ENCODE measurements around the gene DAPK1.

Gene DAPK1

GRCh38 chr9:87642330-87643106 is 144.9 kb downstream of the DAPK1 start:
- Histone ChIP-seq H3K9ac (no peak overlapping the region), H3K4me1 (peaks cover 0 to 26% (median 4%) of the 10 kb centered on the region in 10 experiments; a peak in 10 of 20 replicates), H4K20me1 (peaks cover 0 to 9% (median 0%) of the 10 kb centered on the region in 11 experiments; a peak in 1 of 22 replicates), H3K9me3 (replicated peaks in 1 of 11) (no peaks in the 10 kb centered on the region), H3K36me3 (peaks cover 0 to 56% (median 0%) of the 10 kb centered on the region in 11 experiments; a peak in 4 of 22 replicates), H3K4me3 (no peak overlapping the region), H3K27me3 (no peaks in the 10 kb centered on the region), H3K27ac (no peak overlapping the region), H3K4me2 (peak overlapping the region in 6 of 11 experiments; percentile 4 to 33 (median 21); a peak in 6 of 22 replicates)
- TF ChIP-seq Cebpa-rat (IDR thresholded peaks at IDR 0.05), result no peak

- Histone ChIP-seq H3K4me2 (no peak overlapping the region), H4K20me1 (peaks cover 0 to 4% (median 0%) of the 10 kb centered on the region in 11 experiments; a peak in 1 of 22 replicates), H3K4me3 (no peak overlapping the region), H3K9me3 (replicated peaks in 1 of 11) (no peaks in the 10 kb centered on the region), H3K27ac (no peak overlapping the region), H3K27me3 (no peaks in the 10 kb centered on the region), H3K9ac (no peak overlapping the region), H3K36me3 (peaks cover 0 to 55% (median 0%) of the 10 kb centered on the region in 11 experiments; a peak in 4 of 22 replicates), H3K4me1 (peaks cover 0 to 26% (median 4%) of the 10 kb centered on the region in 10 experiments; a peak in 10 of 20 replicates)
- no peak for TF ChIP-seq Cebpa-rat (IDR thresholded peaks at IDR 0.05)
Measured at GRCh38 chr9:87643107-87643650, 145.5 kb downstream of the DAPK1 start.

- no peak overlapping the region for H3K4me3 ChIP-seq
- no peak overlapping the region for H3K9ac ChIP-seq
- H3K27ac ChIP-seq, result no peak overlapping the region
- no peaks in the 10 kb centered on the region for H3K9me3 ChIP-seq (replicated peaks in 1 of 11)
- H3K27me3 ChIP-seq, result no peaks in the 10 kb centered on the region
- no peak for TF ChIP-seq Cebpa-rat (IDR thresholded peaks at IDR 0.05)
- peaks cover 0 to 54% (median 0%) of the 10 kb centered on the region in 11 experiments; a peak in 4 of 22 replicates for H3K36me3 ChIP-seq
- H3K4me1 ChIP-seq, result peaks cover 0 to 26% (median 4%) of the 10 kb centered on the region in 10 experiments; a peak in 10 of 20 replicates
- peak overlapping the region in 1 of 11 experiments; percentile 21; a peak in 1 of 22 replicates for H3K4me2 ChIP-seq
- no peaks in the 10 kb centered on the region for H4K20me1 ChIP-seq
Measured at GRCh38 chr9:87643778-87644570, 146.3 kb downstream of the DAPK1 start.

DNA sequence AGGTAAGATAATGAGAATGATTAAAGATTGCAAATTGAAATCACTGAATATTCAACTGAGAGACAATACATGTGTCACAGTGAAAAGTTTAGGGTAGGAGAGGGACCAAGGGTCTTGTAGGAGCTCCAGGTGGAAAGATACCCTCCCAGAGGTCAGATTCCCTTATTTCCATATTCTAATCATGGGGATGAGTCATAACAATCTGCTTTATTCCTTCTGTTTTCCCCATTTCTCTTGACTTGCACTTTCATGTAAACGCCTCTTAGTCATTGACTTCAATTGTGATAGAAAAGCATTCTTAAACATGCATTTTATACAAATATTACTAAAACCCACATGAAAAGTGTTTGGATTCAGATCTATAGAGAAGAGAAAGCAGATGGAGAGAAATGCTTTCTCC is 147.0 kb downstream of the DAPK1 start:
- no peak overlapping the region for H3K9ac ChIP-seq
- no peak overlapping the region for H3K4me3 ChIP-seq
- no peak for TF ChIP-seq Cebpa-rat (IDR thresholded peaks at IDR 0.05)
- no peaks in the 10 kb centered on the region for H4K20me1 ChIP-seq
- peaks cover 0 to 26% (median 4%) of the 10 kb centered on the region in 10 experiments; a peak in 10 of 20 replicates for H3K4me1 ChIP-seq
- H3K27me3 ChIP-seq, result no peaks in the 10 kb centered on the region
- H3K36me3 ChIP-seq, result peaks cover 0 to 59% (median 0%) of the 10 kb centered on the region in 11 experiments; a peak in 4 of 22 replicates
- no peak overlapping the region for H3K27ac ChIP-seq
- peak overlapping the region in 1 of 11 experiments; percentile 21; a peak in 2 of 22 replicates for H3K4me2 ChIP-seq
- H3K9me3 ChIP-seq (replicated peaks in 1 of 11), result no peaks in the 10 kb centered on the region

DNA sequence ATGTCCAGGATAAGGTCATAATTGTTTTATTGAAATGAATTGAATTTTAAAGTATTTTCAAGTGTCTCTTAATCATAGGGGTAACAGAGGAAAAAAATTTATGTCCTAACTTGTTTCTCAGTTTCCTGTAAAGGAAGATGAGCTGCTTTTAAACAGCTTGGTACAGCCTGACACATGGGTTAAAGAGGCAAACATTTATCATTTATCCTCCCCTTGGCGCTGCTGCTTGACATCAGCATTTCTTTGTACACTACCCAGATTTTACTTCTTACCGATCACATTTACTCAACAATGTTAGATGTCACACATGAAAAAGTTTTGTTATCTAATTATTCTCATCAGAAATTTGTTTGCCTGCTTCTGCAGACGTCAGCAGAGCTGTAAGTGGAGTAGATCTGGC is 148.9 kb downstream of the DAPK1 start:
- Histone ChIP-seq H3K4me3 (no peak overlapping the region), H3K27ac (no peak overlapping the region), H3K4me1 (peaks cover 0 to 21% (median 4%) of the 10 kb centered on the region in 10 experiments; a peak in 10 of 20 replicates), H3K9me3 (replicated peaks in 1 of 11) (no peaks in the 10 kb centered on the region), H4K20me1 (no peaks in the 10 kb centered on the region), H3K36me3 (peaks cover 0 to 53% (median 0%) of the 10 kb centered on the region in 11 experiments; a peak in 4 of 22 replicates), H3K27me3 (no peaks in the 10 kb centered on the region), H3K9ac (no peak overlapping the region), H3K4me2 (no peak overlapping the region)
- TF ChIP-seq Cebpa-rat (IDR thresholded peaks at IDR 0.05), result no peak

- H3K36me3 ChIP-seq, result peaks cover 0 to 53% (median 0%) of the 10 kb centered on the region in 11 experiments; a peak in 4 of 22 replicates
- H3K4me1 ChIP-seq, result peaks cover 0 to 15% (median 4%) of the 10 kb centered on the region in 10 experiments; a peak in 10 of 20 replicates
- H3K27ac ChIP-seq, result no peak overlapping the region
- TF ChIP-seq Cebpa-rat (IDR thresholded peaks at IDR 0.05), result no peak
- no peak overlapping the region for H3K4me3 ChIP-seq
- H4K20me1 ChIP-seq, result no peaks in the 10 kb centered on the region
- no peaks in the 10 kb centered on the region for H3K27me3 ChIP-seq
- no peak overlapping the region for H3K9ac ChIP-seq
- H3K9me3 ChIP-seq (replicated peaks in 1 of 11), result no peaks in the 10 kb centered on the region
- H3K4me2 ChIP-seq, result no peak overlapping the region
Measured at GRCh38 chr9:87647114-87647513, 149.4 kb downstream of the DAPK1 start.

DNA sequence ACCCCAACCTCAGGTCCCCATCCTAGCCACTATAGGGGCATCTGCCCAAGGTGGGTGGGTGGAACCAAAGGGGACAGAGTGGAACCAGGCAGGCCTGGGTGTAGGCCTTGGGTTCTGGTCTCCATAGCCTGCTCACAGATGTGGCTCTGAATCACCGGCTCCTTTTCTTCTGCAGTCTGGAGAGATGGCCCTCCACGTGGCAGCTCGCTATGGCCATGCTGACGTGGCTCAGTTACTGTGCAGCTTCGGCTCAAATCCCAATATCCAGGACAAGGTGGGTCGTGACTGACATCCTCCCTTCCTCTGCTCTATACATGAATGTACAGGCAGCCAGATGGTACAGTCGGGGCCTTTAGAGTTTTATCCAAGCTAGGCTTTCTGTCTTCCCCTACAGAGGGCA is 150.9 kb downstream of the DAPK1 start:
- no peak for TF ChIP-seq Cebpa-rat (IDR thresholded peaks at IDR 0.05)
- H3K4me1 ChIP-seq, result peaks cover 0 to 17% (median 0%) of the 10 kb centered on the region in 10 experiments; a peak in 5 of 20 replicates
- no peak overlapping the region for H3K4me2 ChIP-seq
- H4K20me1 ChIP-seq, result no peaks in the 10 kb centered on the region
- H3K27me3 ChIP-seq, result no peaks in the 10 kb centered on the region
- no peak overlapping the region for H3K9ac ChIP-seq
- no peak overlapping the region for H3K4me3 ChIP-seq
- H3K36me3 ChIP-seq, result peaks cover 0 to 53% (median 0%) of the 10 kb centered on the region in 11 experiments; a peak in 4 of 22 replicates
- no peak overlapping the region for H3K27ac ChIP-seq
- no peaks in the 10 kb centered on the region for H3K9me3 ChIP-seq (replicated peaks in 1 of 11)

DNA sequence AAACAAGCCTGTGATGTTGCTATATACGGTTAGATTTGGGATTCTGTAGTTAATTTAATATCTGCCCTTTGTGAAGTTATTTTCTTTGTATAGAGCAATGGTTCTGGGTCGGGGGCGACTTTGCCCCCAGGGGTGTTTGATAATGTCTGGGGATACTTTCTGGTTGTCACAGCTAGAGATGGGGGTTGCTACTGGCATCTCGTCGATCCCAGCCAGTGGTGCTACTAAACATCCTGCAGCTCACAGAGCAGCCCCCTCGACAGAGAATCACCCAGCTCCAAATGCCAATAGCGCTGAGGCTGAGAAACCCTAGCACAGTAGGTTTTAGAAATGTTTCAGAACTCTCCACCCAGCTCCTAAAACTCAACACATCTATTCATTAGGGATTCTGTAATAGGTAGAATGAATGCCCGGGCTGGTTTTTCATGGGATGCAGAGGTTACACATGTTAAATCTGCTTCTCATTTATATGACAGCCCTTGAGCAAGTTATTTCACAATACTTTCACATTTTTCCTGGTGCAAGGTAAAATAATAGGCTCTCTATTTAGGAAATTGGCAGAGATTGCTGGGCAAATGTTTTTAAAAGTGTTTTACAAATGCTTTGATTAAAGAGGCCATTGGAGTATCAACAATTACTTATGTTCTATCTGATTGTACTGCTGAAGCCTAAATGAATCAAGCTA is 153.1 kb downstream of the DAPK1 start:
- no peaks in the 10 kb centered on the region for H3K27me3 ChIP-seq
- peaks cover 0 to 50% (median 0%) of the 10 kb centered on the region in 11 experiments; a peak in 4 of 22 replicates for H3K36me3 ChIP-seq
- no peak overlapping the region for H3K4me3 ChIP-seq
- H3K9ac ChIP-seq, result no peak overlapping the region
- H3K4me2 ChIP-seq, result no peak overlapping the region
- no peak overlapping the region for H3K27ac ChIP-seq
- no peaks in the 10 kb centered on the region for H4K20me1 ChIP-seq
- no peaks in the 10 kb centered on the region for H3K9me3 ChIP-seq (replicated peaks in 1 of 11)
- TF ChIP-seq Cebpa-rat (IDR thresholded peaks at IDR 0.05), result 0 out of 22 replicates have a peak, but pooled peaks of 1 of the 11 experiments have one; percentile 15
- peaks cover 0 to 32% (median 0%) of the 10 kb centered on the region in 10 experiments; a peak in 5 of 20 replicates for H3K4me1 ChIP-seq

Data from BLaER1 treated with 17β-estradiol and CSF1 and Interleukin-3, amounts not matched to agents 10 nM and 100 nM (cell line).